HCT116 (cell line): ENCODE measurements around the gene LIN7C.

Experiments
- CTCF ChIP-seq, 3 experiments: fragments of 200-600 bp in 1 of 3; sonication (generic) in 1 of 3; IDR thresholded peaks in 2 of 3; conservative IDR thresholded peaks in 1 of 3; 2 replicates each; pipeline ENCODE4 v1.5.1; 2012 to 2017; ENCODE audit warnings: low read depth in 2 of 3, low read length in 2 of 3, antibody characterized with exemption in 1 of 3, borderline replicate concordance in 1 of 3, control low read depth in 1 of 3, mild to moderate bottlenecking in 1 of 3, mixed read lengths in 1 of 3, mixed run types in 1 of 3, moderate library complexity in 1 of 3; ENCODE audit not compliant: insufficient read depth in 1 of 3
- EZH2 ChIP-seq: fragments of 200-600 bp; sonication (generic); IDR thresholded peaks from 2 replicates; pipeline ENCODE4 v1.6.1; 2017; ENCODE audit warnings: antibody characterized with exemption, mixed run types
- JUND ChIP-seq: IDR thresholded peaks from 2 replicates; pipeline ENCODE4 v1.6.1; 2012
- MAX ChIP-seq: IDR thresholded peaks from 2 replicates; pipeline ENCODE4 v1.6.1; 2012
- POLR2A ChIP-seq: IDR thresholded peaks from 2 replicates; pipeline ENCODE4 v1.7.0; 2011; ENCODE audit warnings: borderline replicate concordance; ENCODE audit not compliant: insufficient read depth, insufficient read length; ENCODE audit errors: extremely low read depth
- POLR2AphosphoS5 ChIP-seq: IDR thresholded peaks from 2 replicates; pipeline ENCODE4 v1.6.1; 2011; ENCODE audit warnings: mild to moderate bottlenecking, low read depth, low read length, moderate library complexity
- REST ChIP-seq: IDR thresholded peaks from 2 replicates; pipeline ENCODE4 v1.6.1; 2012; ENCODE audit warnings: low read depth
- SIN3A ChIP-seq: IDR thresholded peaks from 2 replicates; pipeline ENCODE4 v1.6.1; 2012; ENCODE audit warnings: low read depth

- no peak for TF ChIP-seq CTCF (IDR thresholded peaks at IDR 0.05 in 2 of 3, conservative IDR thresholded peaks at IDR 0.05 in 1 of 3; ENCODE audit: borderline replicate concordance in 1 of 3, insufficient read depth in 1 of 3, low read depth in 2 of 3, low read length in 2 of 3)
- no peak for TF ChIP-seq POLR2AphosphoS5
- no peak for TF ChIP-seq MAX
- no peak for TF ChIP-seq JUND
- TF ChIP-seq POLR2A = no peak
- TF ChIP-seq EZH2 = no peak
- TF ChIP-seq REST = no peak
- no peak for TF ChIP-seq SIN3A
These were observed 52.9 kb downstream of the LIN7C start for GRCh38 chr11:27453701-27454100.
